A673 (cell line): Measurements from ENCODE around the gene TRPC1. TPM values are rescaled to one million over a fixed set of nuclear protein-coding genes. Genes with fewer than 3 reads are reported as not detected.

Source experiments
- BruUV-seq: library from RNA; stranded (reverse); fragments of 400-500 nt; replicated peaks from 2 replicates; lab custom pipeline; 2021; lab: Mats Ljungman, UMichigan
- CTCF ChIA-PET: fragments of 300-600 bp; sonication (Branson Sonifier 250); formaldehyde crosslinking; loops from one replicate; lab custom pipeline; 2022; ENCODE audit warnings: antibody characterized with exemption; lab: Charles Lee
- POLR2A ChIA-PET: fragments of 300-600 bp; sonication (Branson Sonifier 250); formaldehyde crosslinking; loops from one replicate; lab custom pipeline; 2022; ENCODE audit warnings: antibody characterized with exemption; ENCODE audit not compliant: low non-redundant PET; lab: Charles Lee
- DNase-seq: peaks from one replicate; pipeline ENCODE4 v3.0.0-alpha.2; 2015; ENCODE audit warnings: low spot score
- H3K27ac ChIP-seq: fragments of 200-600 bp; sonication (generic); 2 replicates; pipeline ENCODE4 v1.5.1; 2016; ENCODE audit warnings: mixed run types, low read depth, mild to moderate bottlenecking, mixed read lengths, antibody characterized with exemption, low read length; ENCODE audit not compliant: poor library complexity, severe bottlenecking
- H3K27me3 ChIP-seq: fragments of 200-600 bp; sonication (generic); replicated peaks from 2 replicates; pipeline ENCODE4 v1.6.1; 2017; ENCODE audit warnings: mixed run types, low read depth, mild to moderate bottlenecking, mixed read lengths, antibody characterized with exemption, low read length; ENCODE audit not compliant: insufficient read depth, poor library complexity
- H3K36me3 ChIP-seq: fragments of 200-600 bp; sonication (generic); 2 replicates; pipeline ENCODE4 v1.6.1; 2016; ENCODE audit warnings: mixed run types, mild to moderate bottlenecking, mixed read lengths, antibody characterized with exemption, low read length; ENCODE audit not compliant: insufficient read depth, poor library complexity, severe bottlenecking
- H3K4me1 ChIP-seq: fragments of 200-600 bp; sonication (generic); 2 replicates; pipeline ENCODE4 v1.6.1; 2017; ENCODE audit warnings: mixed run types, mild to moderate bottlenecking, mixed read lengths, antibody characterized with exemption, low read length; ENCODE audit not compliant: insufficient read depth, poor library complexity, severe bottlenecking
- H3K4me3 ChIP-seq: fragments of 200-600 bp; sonication (generic); 2 replicates; pipeline ENCODE4 v1.5.1; 2016; ENCODE audit warnings: low read depth, mixed run types, mild to moderate bottlenecking, mixed read lengths, low read length; ENCODE audit not compliant: poor library complexity, severe bottlenecking
- H3K9me3 ChIP-seq: fragments of 200-600 bp; sonication (generic); 2 replicates; pipeline ENCODE4 v1.6.1; 2016; ENCODE audit warnings: mixed run types, low read depth, mild to moderate bottlenecking, mixed read lengths, antibody characterized with exemption, low read length; ENCODE audit not compliant: poor library complexity, severe bottlenecking
- EZH2 ChIP-seq: fragments of 200-600 bp; sonication (generic); IDR thresholded peaks from 2 replicates; pipeline ENCODE4 v1.6.1; 2017; ENCODE audit warnings: borderline replicate concordance, low read depth, mild to moderate bottlenecking, mixed read lengths, antibody characterized with exemption, low read length; ENCODE audit not compliant: poor library complexity, severe bottlenecking
- intact Hi-C: fragments of 100-400 bp; cut with micrococcal nuclease; formaldehyde crosslinking; loops from one replicate; pipeline ENCODE4 v1.10.0; 2022; ENCODE audit not compliant: unreplicated experiment
- total RNA-seq: library from RNA; stranded (reverse); gene quantifications from 2 replicates; pipeline ENCODE4 v1.2.3, GENCODE V29; 2021
- TF ChIP-seq, protein P1 (sequence below): fragments of 300-800, 200-600 bp; sonication (generic); conservative IDR thresholded peaks from 2 replicates; pipeline ENCODE4 v1.5.1; 2017; ENCODE audit warnings: low read depth, mild to moderate bottlenecking, antibody characterized with exemption, low read length, moderate library complexity, mixed read lengths

TRPC1 gene
- total RNA-seq, 1 experiment from 2014 or later = 0.88 TPM

DNA sequence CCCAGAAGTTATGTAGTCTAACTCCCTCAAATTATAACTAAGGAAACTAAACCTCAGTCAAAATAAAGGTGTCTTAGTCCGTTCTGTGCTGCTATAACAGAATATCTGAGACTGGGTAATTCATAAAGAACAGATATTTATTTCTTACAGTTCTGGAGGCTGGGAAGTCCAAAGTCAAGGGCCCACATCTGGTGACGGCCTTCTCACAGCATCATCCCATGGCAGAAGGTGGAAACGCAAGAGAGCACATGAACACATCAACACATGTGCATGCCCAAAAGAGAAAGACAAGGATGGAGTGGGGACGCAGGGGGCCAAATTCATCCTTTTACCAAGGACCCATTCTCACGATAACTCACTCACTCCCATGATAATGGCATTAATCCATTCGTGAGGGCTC lies 92.0 kb downstream of the TRPC1 start:
- Histone ChIP-seq H3K36me3 (no peaks in the 10 kb centered on the region), H3K4me3 (no peak overlapping the region), H3K27ac (no peak overlapping the region), H3K27me3 (no peaks in the 10 kb centered on the region), H3K9me3 (no peaks in the 10 kb centered on the region), H3K4me1 (no peaks in the 10 kb centered on the region)
- intact Hi-C loops = no loop called here
- BruUV-seq = no TSS peak
- CTCF ChIA-PET = no interaction called here
- POLR2A ChIA-PET = no interaction called here
- no peak for TF ChIP-seq EZH2
- DNase-seq = no peak

DNA sequence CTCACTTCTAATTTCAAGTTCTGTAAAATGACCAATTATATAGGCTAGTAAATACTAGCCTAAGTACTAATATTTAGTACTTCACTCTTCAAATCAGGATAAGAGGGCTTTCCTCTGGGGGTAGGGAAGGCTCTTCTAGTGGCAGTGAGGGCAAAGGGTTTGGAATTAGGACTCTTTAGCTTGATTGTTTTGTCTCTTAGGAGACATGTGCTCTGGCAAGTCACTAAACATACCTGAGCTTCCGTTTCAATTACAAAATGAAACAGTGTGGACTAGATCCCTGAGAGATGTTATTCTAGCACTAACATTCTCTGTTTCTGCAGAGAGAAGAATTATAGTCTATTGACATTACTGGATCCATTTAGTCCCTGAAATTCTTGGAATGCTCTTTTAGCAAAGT lies 93.5 kb downstream of the TRPC1 start:
- CTCF ChIA-PET = interaction anchor here (1.7 kb wide), 1 partner anchor 11 kb away, joined by 5 read pairs; no protein-coding TSS in a partner anchor
- BruUV-seq = no TSS peak
- intact Hi-C loops = no loop called here
- TF ChIP-seq EZH2 = no peak
- TF ChIP-seq, protein P1, sequence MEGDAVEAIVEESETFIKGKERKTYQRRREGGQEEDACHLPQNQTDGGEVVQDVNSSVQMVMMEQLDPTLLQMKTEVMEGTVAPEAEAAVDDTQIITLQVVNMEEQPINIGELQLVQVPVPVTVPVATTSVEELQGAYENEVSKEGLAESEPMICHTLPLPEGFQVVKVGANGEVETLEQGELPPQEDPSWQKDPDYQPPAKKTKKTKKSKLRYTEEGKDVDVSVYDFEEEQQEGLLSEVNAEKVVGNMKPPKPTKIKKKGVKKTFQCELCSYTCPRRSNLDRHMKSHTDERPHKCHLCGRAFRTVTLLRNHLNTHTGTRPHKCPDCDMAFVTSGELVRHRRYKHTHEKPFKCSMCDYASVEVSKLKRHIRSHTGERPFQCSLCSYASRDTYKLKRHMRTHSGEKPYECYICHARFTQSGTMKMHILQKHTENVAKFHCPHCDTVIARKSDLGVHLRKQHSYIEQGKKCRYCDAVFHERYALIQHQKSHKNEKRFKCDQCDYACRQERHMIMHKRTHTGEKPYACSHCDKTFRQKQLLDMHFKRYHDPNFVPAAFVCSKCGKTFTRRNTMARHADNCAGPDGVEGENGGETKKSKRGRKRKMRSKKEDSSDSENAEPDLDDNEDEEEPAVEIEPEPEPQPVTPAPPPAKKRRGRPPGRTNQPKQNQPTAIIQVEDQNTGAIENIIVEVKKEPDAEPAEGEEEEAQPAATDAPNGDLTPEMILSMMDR = no peak
- no peak for DNase-seq
- POLR2A ChIA-PET = no interaction called here
- H3K27me3 ChIP-seq = no peaks in the 10 kb centered on the region
- no peaks in the 10 kb centered on the region for H3K4me1 ChIP-seq
- H3K4me3 ChIP-seq = no peak overlapping the region
- no peaks in the 10 kb centered on the region for H3K9me3 ChIP-seq
- no peaks in the 10 kb centered on the region for H3K36me3 ChIP-seq
- no peak overlapping the region for H3K27ac ChIP-seq

DNA sequence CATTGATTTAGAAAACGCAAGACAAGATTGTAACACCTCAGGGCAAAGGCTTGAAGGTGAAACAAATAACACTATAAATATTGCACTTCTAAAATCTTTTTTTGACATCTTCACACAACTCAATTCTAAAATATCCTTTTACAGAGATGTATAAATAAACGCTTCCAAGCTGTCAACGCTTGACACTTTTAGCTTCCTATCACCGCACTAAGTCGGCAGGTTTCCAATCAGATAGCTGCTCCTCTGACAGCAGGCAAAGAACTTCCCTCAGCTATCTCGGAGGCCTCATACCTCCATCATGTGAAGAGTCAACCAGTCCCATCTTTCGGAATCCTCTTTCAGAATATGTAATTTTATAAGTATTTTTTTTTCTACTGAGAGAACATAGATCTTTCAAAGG lies 94.1 kb downstream of the TRPC1 start:
- no peak for TF ChIP-seq EZH2
- TF ChIP-seq, protein P1 = no peak
- no TSS peak for BruUV-seq
- H3K9me3 ChIP-seq = no peaks in the 10 kb centered on the region
- no peaks in the 10 kb centered on the region for H3K36me3 ChIP-seq
- H3K4me3 ChIP-seq = no peak overlapping the region
- no peaks in the 10 kb centered on the region for H3K27me3 ChIP-seq
- POLR2A ChIA-PET = no interaction called here
- intact Hi-C loops = no loop called here
- H3K4me1 ChIP-seq = no peaks in the 10 kb centered on the region
- DNase-seq = no peak
- CTCF ChIA-PET = interaction anchor here (1.7 kb wide), 1 partner anchor 11 kb away, joined by 5 read pairs; no protein-coding TSS in a partner anchor
- H3K27ac ChIP-seq = no peak overlapping the region

DNA sequence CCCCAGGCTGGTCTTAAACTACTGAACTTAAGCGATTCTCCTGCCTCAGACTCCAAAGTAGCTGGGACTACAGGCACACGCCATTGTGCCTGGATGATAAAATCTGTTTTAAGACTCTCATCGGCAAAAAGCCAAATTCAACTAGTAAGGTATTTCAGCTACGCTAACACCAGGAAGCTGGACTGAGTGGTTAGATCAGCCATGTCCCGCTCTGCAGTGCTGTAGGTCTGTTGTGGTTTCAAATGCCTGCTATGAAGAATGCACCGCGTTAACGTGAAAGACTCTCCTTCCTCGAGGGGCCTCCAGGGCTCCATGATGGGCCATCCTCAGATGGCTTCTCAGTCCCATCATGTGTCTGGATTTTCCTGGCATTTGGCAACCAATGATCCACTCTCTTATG lies 94.8 kb downstream of the TRPC1 start:
- no peak for DNase-seq
- H3K27ac ChIP-seq = no peak overlapping the region
- TF ChIP-seq, protein P1 = no peak
- TF ChIP-seq EZH2 = no peak
- H3K4me3 ChIP-seq = no peak overlapping the region
- POLR2A ChIA-PET = no interaction called here
- no peaks in the 10 kb centered on the region for H3K4me1 ChIP-seq
- intact Hi-C loops = no loop called here
- no peaks in the 10 kb centered on the region for H3K9me3 ChIP-seq
- no peaks in the 10 kb centered on the region for H3K36me3 ChIP-seq
- no peaks in the 10 kb centered on the region for H3K27me3 ChIP-seq
- no TSS peak for BruUV-seq
- CTCF ChIA-PET = no interaction called here
